BJ (cell line): ENCODE measurements around the gene SSC5D. TPM values are rescaled to one million over a fixed set of nuclear protein-coding genes. Genes with fewer than 3 reads are reported as not detected.

Experiments
- CTCF ChIA-PET: fragments of 350-600 bp; formaldehyde crosslinking; extraction: SDS; loops from one replicate; lab custom pipeline; 2021; ENCODE audit warnings: antibody characterized with exemption, inconsistent platforms; lab: Yijun Ruan, JAX
- POLR2A ChIA-PET: fragments of 300-600 bp; sonication (Branson Sonifier 250); formaldehyde crosslinking; extraction: SDS; loops from one replicate; lab custom pipeline; 2021; ENCODE audit warnings: antibody characterized with exemption; lab: Charles Lee
- DNase-seq: peaks from one replicate; pipeline ENCODE4 v3.0.0-alpha.2; 2011; ENCODE audit warnings: low read depth
- H3K27me3 ChIP-seq: 2 replicates; pipeline ENCODE4 v1.6.0; 2011; ENCODE audit warnings: low read length; ENCODE audit not compliant: control insufficient read depth, insufficient read depth
- H3K36me3 ChIP-seq: 2 replicates; pipeline ENCODE4 v1.5.1; 2011; ENCODE audit warnings: low read length; ENCODE audit not compliant: control insufficient read depth, insufficient read depth
- H3K4me3 ChIP-seq: 2 replicates; pipeline ENCODE4 v1.5.1; 2011; ENCODE audit warnings: low read depth, mild to moderate bottlenecking, control low read depth, low read length
- CTCF ChIP-seq: IDR thresholded peaks from 2 replicates; pipeline ENCODE4 v1.5.1; 2011; ENCODE audit warnings: low read depth, mild to moderate bottlenecking, control low read depth, inconsistent platforms, low read length, moderate library complexity; ENCODE audit not compliant: insufficient read depth
- polyA plus RNA-seq: library from polyadenylated mRNA; depleted of rRNA; stranded (reverse); fragments of >200 nt; gene quantifications from 2 replicates; pipeline ENCODE4 v1.2.3, GENCODE V29; 2011

The SSC5D gene
- polyA plus RNA-seq, 1 experiment: 8.2 TPM

DNA sequence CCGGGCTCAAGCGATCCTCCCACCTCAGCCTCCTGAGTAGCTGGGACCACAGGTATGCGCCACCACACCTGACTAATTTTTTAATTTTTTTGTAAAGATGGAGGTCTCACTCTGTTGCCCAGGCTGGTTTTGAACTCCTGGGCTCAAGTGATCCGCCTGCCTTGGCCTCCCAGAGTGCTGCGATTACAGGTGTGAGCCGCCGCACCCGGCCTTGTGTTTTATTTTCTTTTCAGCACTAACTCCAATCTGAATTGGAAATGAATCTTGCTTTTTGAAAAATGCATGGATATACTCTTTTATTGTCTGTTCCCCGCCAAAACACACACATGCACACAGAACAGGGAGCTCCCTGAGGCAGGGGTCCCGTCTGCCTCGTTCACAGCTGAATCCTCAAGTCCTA, 25.5 kb upstream of the SSC5D start:
- POLR2A ChIA-PET: no interaction called here

GRCh38 chr19:55463583-55464031, 24.6 kb upstream of the SSC5D start:
- Histone ChIP-seq H3K27me3 (no peaks in the 10 kb centered on the region), H3K36me3 (no peaks in the 10 kb centered on the region), H3K4me3 (no peak overlapping the region)
- DNase-seq: no peak
- no peak for TF ChIP-seq CTCF
- CTCF ChIA-PET: interaction anchor here (1.5 kb wide), 1 partner anchor 40 kb away, joined by 5 read pairs; no protein-coding TSS in a partner anchor
- POLR2A ChIA-PET: no interaction called here

More for the DNA sequence above, 25.5 kb upstream of the SSC5D start:
- CTCF ChIA-PET: interaction anchor here (0.6 to 1.5 kb wide), 2 partner anchors 22 to 41 kb away, joined by 3 to 5 read pairs; no protein-coding TSS in a partner anchor
- TF ChIP-seq CTCF: no peak
- no peak for DNase-seq
- H3K36me3 ChIP-seq: no peaks in the 10 kb centered on the region
- H3K27me3 ChIP-seq: no peaks in the 10 kb centered on the region
- H3K4me3 ChIP-seq: no peak overlapping the region

GRCh38 chr19:55464039-55464661, 24.1 kb upstream of the SSC5D start:
- no peak for DNase-seq
- Histone ChIP-seq H3K36me3 (no peaks in the 10 kb centered on the region), H3K27me3 (no peaks in the 10 kb centered on the region), H3K4me3 (no peak overlapping the region)
- no peak for TF ChIP-seq CTCF
- ChIA-PET CTCF (interaction anchor here (1.5 kb wide), 1 partner anchor 39 kb away, joined by 5 read pairs; no protein-coding TSS in a partner anchor), POLR2A (no interaction called here)

GRCh38 chr19:55464662-55465054, 23.6 kb upstream of the SSC5D start, which contains the start of gene C19orf85:
Gene C19orf85 (minus strand): TSS chr19:55464751. CDS start chr19:55464554, 197 bp downstream.
- H3K27me3 ChIP-seq: no peaks in the 10 kb centered on the region
- ChIA-PET POLR2A (no interaction called here), CTCF (no interaction called here)
- no peak for DNase-seq
- no peaks in the 10 kb centered on the region for H3K36me3 ChIP-seq
- TF ChIP-seq CTCF: no peak
- no peak within 1 kb of the TSS for H3K4me3 ChIP-seq

GRCh38 chr19:55465460-55466240, 22.6 kb upstream of the SSC5D start:
- TF ChIP-seq CTCF: no peak
- CTCF ChIA-PET: interaction anchor here (1.8 to 4.9 kb wide), 7 partner anchors 11 to 167 kb away, joined by 4 to 100 read pairs (median 23); partner anchors contain the start of genes ZNF628 and ZNF865
- POLR2A ChIA-PET: no interaction called here
- H3K4me3 ChIP-seq: no peak overlapping the region
- no peak for DNase-seq
- H3K27me3 ChIP-seq: no peaks in the 10 kb centered on the region
- no peaks in the 10 kb centered on the region for H3K36me3 ChIP-seq
